GM23338 (cell line): Measurements from ENCODE around the gene CSDE1. TPM values are rescaled to one million over a fixed set of nuclear protein-coding genes. Genes with fewer than 3 reads are reported as not detected.

Experiments used
- ATAC-seq: fragments of 200-7000 bp; cut with Tn5 transposase; 3 replicates; pipeline ENCODE4 v1.9.1; 2020
- DNase-seq: peaks from one replicate; pipeline ENCODE4 v3.0.0-alpha.2; 2015; ENCODE audit warnings: low spot score
- H2AFZ ChIP-seq: fragments of 200-600 bp; sonication (generic); 2 replicates; pipeline ENCODE4 v1.8.0; 2016; ENCODE audit warnings: antibody characterized with exemption, mild to moderate bottlenecking, moderate library complexity
- H3F3A ChIP-seq: fragments of 200-600 bp; sonication (generic); replicated peaks from 2 replicates; pipeline ENCODE4 v1.8.0; 2017; ENCODE audit warnings: antibody characterized with exemption, mixed run types, low read depth
- H3K27ac ChIP-seq: fragments of 200-600 bp; sonication (generic); 2 replicates; pipeline ENCODE4 v1.6.1; 2016; ENCODE audit warnings: low read depth
- H3K27me3 ChIP-seq: fragments of 200-600 bp; sonication (generic); 2 replicates; pipeline ENCODE4 v1.8.0; 2016; ENCODE audit warnings: mild to moderate bottlenecking, mixed run types, moderate library complexity; ENCODE audit not compliant: insufficient read depth
- H3K36me3 ChIP-seq: fragments of 200-600 bp; sonication (generic); 2 replicates; pipeline ENCODE4 v1.8.0; 2016; ENCODE audit warnings: mild to moderate bottlenecking; ENCODE audit not compliant: insufficient read depth
- H3K4me1 ChIP-seq: fragments of 200-600 bp; sonication (generic); 2 replicates; pipeline ENCODE4 v1.8.0; 2016; ENCODE audit warnings: mild to moderate bottlenecking, moderate library complexity; ENCODE audit not compliant: insufficient read depth
- H3K4me2 ChIP-seq: fragments of 200-600 bp; sonication (generic); 2 replicates; pipeline ENCODE4 v1.7.1; 2017; ENCODE audit warnings: mixed run types
- H3K4me3 ChIP-seq: fragments of 200-600 bp; sonication (generic); 2 replicates; pipeline ENCODE4 v1.6.1; 2016; ENCODE audit warnings: mixed run types
- H3K79me2 ChIP-seq: fragments of 200-600 bp; sonication (generic); replicated peaks from 2 replicates; pipeline ENCODE4 v1.8.0; 2017; ENCODE audit warnings: mild to moderate bottlenecking; ENCODE audit not compliant: insufficient read depth
- H3K9me2 ChIP-seq: fragments of 200-600 bp; sonication (generic); 2 replicates; pipeline ENCODE4 v1.8.0; 2017; ENCODE audit not compliant: insufficient read depth
- H4K20me1 ChIP-seq: fragments of 200-600 bp; sonication (generic); replicated peaks from 2 replicates; pipeline ENCODE4 v1.8.0; 2017; ENCODE audit warnings: mild to moderate bottlenecking; ENCODE audit not compliant: insufficient read depth
- H3K27ac Mint-ChIP-seq: 2 replicates; pipeline ENCODE4 v1.8.0; 2020; ENCODE audit warnings: inconsistent platforms, mild to moderate bottlenecking, moderate library complexity, mixed read lengths
- H3K27me3 Mint-ChIP-seq: 3 replicates; pipeline ENCODE4 v1.8.0; 2022; ENCODE audit warnings: low read depth, mild to moderate bottlenecking, moderate library complexity, mixed read lengths, inconsistent platforms; ENCODE audit not compliant: insufficient read depth, poor library complexity
- H3K36me3 Mint-ChIP-seq: 3 replicates; pipeline ENCODE4 v1.8.0; 2021; ENCODE audit warnings: low read depth, mild to moderate bottlenecking, inconsistent platforms, moderate library complexity, mixed read lengths
- H3K4me1 Mint-ChIP-seq: 3 replicates; pipeline ENCODE4 v1.8.0; 2020; ENCODE audit warnings: mild to moderate bottlenecking, inconsistent platforms, mixed read lengths
- H3K4me3 Mint-ChIP-seq: 3 replicates; pipeline ENCODE4 v1.8.0; 2021; ENCODE audit warnings: moderate library complexity, mild to moderate bottlenecking, inconsistent platforms, mixed read lengths
- H3K9me3 Mint-ChIP-seq: 3 replicates; pipeline ENCODE4 v1.8.0; 2020; ENCODE audit warnings: moderate library complexity, mild to moderate bottlenecking, inconsistent platforms, mixed read lengths
- CREB1 ChIP-seq: fragments of 250-450 bp; sonication (Bioruptor Pico); IDR thresholded peaks from 2 replicates; pipeline ENCODE4 v1.5.0; 2020; ENCODE audit warnings: low read depth, mild to moderate bottlenecking, moderate library complexity
- CTCF ChIP-seq, 2 experiments: fragments of 200-600 bp in 1 of 2; sonication (generic) in 1 of 2; conservative IDR thresholded peaks; 2 replicates each; pipeline versions ENCODE4 v1.5.1 to v1.6.1; 2016 to 2017; ENCODE audit warnings: antibody characterized with exemption in 2 of 2, low read depth in 2 of 2, mild to moderate bottlenecking in 2 of 2, moderate library complexity in 1 of 2
- ETS1 ChIP-seq: IDR thresholded peaks from 2 replicates; pipeline ENCODE4 v1.6.1; 2016; ENCODE audit warnings: antibody characterized with exemption
- EZH2 ChIP-seq: fragments of 200-600 bp; sonication (generic); IDR thresholded peaks from one replicate; pipeline ENCODE4 v1.8.0; 2017; ENCODE audit warnings: antibody characterized with exemption, mild to moderate bottlenecking, low read depth; ENCODE audit not compliant: unreplicated experiment
- EZH2phosphoT487 ChIP-seq: fragments of 200-600 bp; sonication (generic); IDR thresholded peaks from one replicate; pipeline ENCODE4 v1.8.1; 2018; ENCODE audit warnings: antibody characterized with exemption; ENCODE audit not compliant: unreplicated experiment
- JUNB ChIP-seq: IDR thresholded peaks from one replicate; pipeline ENCODE4 v1.6.1; 2016; ENCODE audit warnings: antibody characterized with exemption; ENCODE audit not compliant: unreplicated experiment
- NANOG ChIP-seq: IDR thresholded peaks from 2 replicates; pipeline ENCODE4 v1.6.1; 2016; ENCODE audit warnings: antibody characterized with exemption, borderline replicate concordance
- POLR2AphosphoS5 ChIP-seq: IDR thresholded peaks from 2 replicates; pipeline ENCODE4 v1.6.1; 2016; ENCODE audit warnings: antibody characterized with exemption, low read depth
- REST ChIP-seq: IDR thresholded peaks from one replicate; pipeline ENCODE4 v1.6.1; 2018; ENCODE audit warnings: antibody characterized with exemption; ENCODE audit not compliant: unreplicated experiment
- STAT1 ChIP-seq: IDR thresholded peaks from one replicate; pipeline ENCODE4 v1.6.1; 2016; ENCODE audit warnings: antibody characterized with exemption; ENCODE audit not compliant: unreplicated experiment
- ZNF114 ChIP-seq: fragments of 250-450 bp; sonication (Bioruptor Pico); IDR thresholded peaks from 2 replicates; pipeline ENCODE4 v1.5.0; 2020; ENCODE audit warnings: mild to moderate bottlenecking, moderate library complexity
- ZNF331 ChIP-seq: fragments of 250-450 bp; sonication (Bioruptor Pico); IDR thresholded peaks from 2 replicates; pipeline ENCODE4 v1.5.0; 2020; ENCODE audit warnings: low read depth, mild to moderate bottlenecking, moderate library complexity
- ZNF462 ChIP-seq: fragments of 250-450 bp; sonication (Bioruptor Pico); IDR thresholded peaks from 2 replicates; pipeline ENCODE4 v1.5.0; 2020; ENCODE audit warnings: mild to moderate bottlenecking, moderate library complexity
- polyA plus RNA-seq: library from polyadenylated mRNA; unstranded; fragments of >200 nt; fragmentation: Nextera tagmentation; extraction: Ambion mirVana; gene quantifications from 2 replicates; pipeline ENCODE4 v1.2.1, GENCODE V29; 2016
- total RNA-seq: library from RNA; depleted of rRNA; stranded (reverse); fragments of >200 nt; shearing (Covaris generic); gene quantifications from 2 replicates; pipeline ENCODE4 v1.2.3, GENCODE V29; 2014

The CSDE1 gene
- total and polyA plus RNA-seq, 2 experiments from 2014 or later: 214 to 1,054 TPM

GRCh38 chr1:114685851-114686250, 71.9 kb downstream of the CSDE1 start (continued):
- TF ChIP-seq POLR2AphosphoS5: no peak

GRCh38 chr1:114677691-114678090, 80.1 kb downstream of the CSDE1 start:
- Histone ChIP-seq H3K9me2 (no peaks in the 10 kb centered on the region), H4K20me1 (no peaks in the 10 kb centered on the region), H3K4me1 (no peaks in the 10 kb centered on the region), H3K27ac (no peak overlapping the region), H3K79me2 (no peaks in the 10 kb centered on the region), H2AFZ (no peak overlapping the region), H3K4me3 (no peak overlapping the region), H3K4me2 (no peak overlapping the region), H3F3A (no peaks in the 10 kb centered on the region), H3K27me3 (no peaks in the 10 kb centered on the region), H3K36me3 (no peaks in the 10 kb centered on the region)
- Mint-ChIP-seq H3K36me3 (no peaks in the 10 kb centered on the region), H3K9me3 (no peaks in the 10 kb centered on the region), H3K27me3 (no peaks in the 10 kb centered on the region), H3K4me3 (no peak overlapping the region), H3K4me1 (no peaks in the 10 kb centered on the region), H3K27ac (no peak overlapping the region)
- ATAC-seq (no peak), DNase-seq (no peak)
- TF ChIP-seq NANOG (no peak), EZH2phosphoT487 (no peak), ZNF114 (CRISPR knock-in tag) (no peak), EZH2 (no peak), JUNB (no peak), ETS1 (no peak), STAT1 (no peak), POLR2AphosphoS5 (no peak), CREB1 (CRISPR knock-in tag) (no peak), ZNF462 (no peak), ZNF331 (no peak), CTCF (conservative IDR thresholded peaks at IDR 0.05; ENCODE audit: low read depth in 2 of 2) (no peak), REST (no peak)
